ENCODE results near the gene IL12RB1. TPM values are rescaled to one million over a fixed set of nuclear protein-coding genes. Genes with fewer than 3 reads are reported as not detected.
A peak's percentile ranks its signal among the peaks of the same experiment; 100 is the strongest.
"Not testable (repeated sequence)": the region's sequence is repeated elsewhere in the genome, so short reads cannot be mapped to it uniquely, and the experiment has no call there.

IL12RB1 gene
- total RNA-seq, 2 experiments from 2014 or later, result 66.1 to 70.6 TPM

GRCh38 chr19:18097993-18098890, 11.5 kb upstream of the IL12RB1 start:
- POLR2A ChIA-PET, result interaction anchor here (1.1 to 2.3 kb wide), 5 partner anchors 11 to 53 kb away, joined by 3 to 23 read pairs (median 5); partner anchors contain the start of gene IL12RB1
- peak overlapping the region; percentile 79 for H3K4me3 Mint-ChIP-seq
- H3K36me3 Mint-ChIP-seq (ENCODE audit: low read depth), result no peaks in the 10 kb centered on the region
- peak overlapping the region; percentile 16 for H3K27ac Mint-ChIP-seq
- H3K9me3 Mint-ChIP-seq, result no peaks in the 10 kb centered on the region
- DNase-seq, result no peak
- H3K4me1 Mint-ChIP-seq, result peaks cover 35% of the 10 kb centered on the region
- CTCF ChIA-PET, result interaction anchor here (0.5 to 1.5 kb wide), 10 partner anchors 10 to 342 kb away, joined by 3 to 7 read pairs (median 4); partner anchors contain the start of genes CCDC124 and RPL18A
- H3K27me3 Mint-ChIP-seq, result peaks cover 7% of the 10 kb centered on the region

GRCh38 chr19:18097217-18097992, 10.7 kb upstream of the IL12RB1 start, which contains the start of gene MAST3:
Gene MAST3, plus strand, starts transcription at chr19:18097778. Its CDS starts 15 bp downstream, at chr19:18097793.
- peak within 1 kb of the TSS; percentile 79 for H3K4me3 Mint-ChIP-seq
- no peaks in the 10 kb centered on the region for H3K9me3 Mint-ChIP-seq
- peaks cover 7% of the 10 kb centered on the region for H3K27me3 Mint-ChIP-seq
- POLR2A ChIA-PET, result interaction anchor here (0.6 to 2.3 kb wide), 6 partner anchors 10 to 52 kb away, joined by 3 to 23 read pairs (median 5); partner anchors contain the start of gene IL12RB1
- peak within 1 kb of the TSS; percentile 16 for H3K27ac Mint-ChIP-seq
- no peaks in the 10 kb centered on the region for H3K36me3 Mint-ChIP-seq (ENCODE audit: low read depth)
- DNase-seq, result peak; percentile 96
- peaks cover 41% of the 10 kb centered on the region for H3K4me1 Mint-ChIP-seq
- CTCF ChIA-PET, result interaction anchor here (0.6 to 1.5 kb wide), 7 partner anchors 9 to 341 kb away, joined by 3 to 7 read pairs (median 5); partner anchors contain the start of genes CCDC124 and RPL18A

- H3K27me3 Mint-ChIP-seq, result peaks cover 7% of the 10 kb centered on the region
- DNase-seq, result no peak
- CTCF ChIA-PET, result no interaction called here
- POLR2A ChIA-PET, result no interaction called here
- no peak overlapping the region for H3K4me3 Mint-ChIP-seq
- no peak overlapping the region for H3K27ac Mint-ChIP-seq
- peaks cover 45% of the 10 kb centered on the region for H3K4me1 Mint-ChIP-seq
- H3K9me3 Mint-ChIP-seq, result no peaks in the 10 kb centered on the region
- H3K36me3 Mint-ChIP-seq (ENCODE audit: low read depth), result no peaks in the 10 kb centered on the region
Observed at GRCh38 chr19:18096258-18096657, 9.5 kb upstream of the IL12RB1 start.

- Mint-ChIP-seq H3K27ac (no peak overlapping the region), H3K4me3 (no peak overlapping the region), H3K4me1 (peaks cover 59% of the 10 kb centered on the region), H3K36me3 (ENCODE audit: low read depth) (no peaks in the 10 kb centered on the region), H3K27me3 (peaks cover 1% of the 10 kb centered on the region), H3K9me3 (no peaks in the 10 kb centered on the region)
- POLR2A ChIA-PET, result interaction anchor here (0.7 kb wide), 1 partner anchor 59 kb away, joined by 3 read pairs; the partner anchor contains the start of gene PIK3R2
- CTCF ChIA-PET, result interaction anchor here (1.2 kb wide), 1 partner anchor 10 kb away, joined by 3 read pairs; no protein-coding TSS in a partner anchor
- DNase-seq, result no peak
Observed at GRCh38 chr19:18093439-18094161, 6.9 kb upstream of the IL12RB1 start.

- Mint-ChIP-seq H3K4me3 (peak overlapping the region; percentile 15), H3K9me3 (no peaks in the 10 kb centered on the region), H3K4me1 (peaks cover 64% of the 10 kb centered on the region), H3K27ac (peak overlapping the region; percentile 98), H3K36me3 (ENCODE audit: low read depth) (peaks cover 4% of the 10 kb centered on the region), H3K27me3 (no peaks in the 10 kb centered on the region)
- ChIA-PET CTCF (interaction anchor here (0.7 to 2.1 kb wide), 9 partner anchors 8 to 238 kb away, joined by 3 to 24 read pairs (median 3); partner anchors contain the start of gene RPL18A), POLR2A (interaction anchor here (0.8 to 2.3 kb wide), 14 partner anchors 12 to 232 kb away, joined by 3 to 11 read pairs (median 3); partner anchors contain the start of genes CCDC124, JUND, LSM4 and RPL18A)
- peak; percentile 88 for DNase-seq
Observed at GRCh38 chr19:18091217-18091608, 4.5 kb upstream of the IL12RB1 start.

- POLR2A ChIA-PET, result interaction anchor here (0.8 to 2.3 kb wide), 15 partner anchors 12 to 232 kb away, joined by 3 to 11 read pairs (median 3); partner anchors contain the start of genes CCDC124, JUND, LSM4 and RPL18A
- peaks cover 62% of the 10 kb centered on the region for H3K4me1 Mint-ChIP-seq
- peak overlapping the region; percentile 98 for H3K27ac Mint-ChIP-seq
- H3K4me3 Mint-ChIP-seq, result peak overlapping the region; percentile 15
- H3K27me3 Mint-ChIP-seq, result no peaks in the 10 kb centered on the region
- no peak for DNase-seq
- CTCF ChIA-PET, result interaction anchor here (0.7 to 2.1 kb wide), 8 partner anchors 8 to 238 kb away, joined by 3 to 24 read pairs (median 3); partner anchors contain the start of gene RPL18A
- peaks cover 4% of the 10 kb centered on the region for H3K36me3 Mint-ChIP-seq (ENCODE audit: low read depth)
- no peaks in the 10 kb centered on the region for H3K9me3 Mint-ChIP-seq
Observed at GRCh38 chr19:18090545-18091216, 3.9 kb upstream of the IL12RB1 start.

GRCh38 chr19:18089726-18090125, 3.0 kb upstream of the IL12RB1 start:
- DNase-seq, result no peak
- peaks cover 68% of the 10 kb centered on the region for H3K4me1 Mint-ChIP-seq
- no peaks in the 10 kb centered on the region for H3K27me3 Mint-ChIP-seq
- peaks cover 4% of the 10 kb centered on the region for H3K36me3 Mint-ChIP-seq (ENCODE audit: low read depth)
- no peaks in the 10 kb centered on the region for H3K9me3 Mint-ChIP-seq
- no peak overlapping the region for H3K4me3 Mint-ChIP-seq
- ChIA-PET CTCF (no interaction called here), POLR2A (interaction anchor here (1.1 to 2.3 kb wide), 3 partner anchors 29 to 191 kb away, joined by 3 to 11 read pairs (median 5); partner anchors contain the start of gene JUND)
- peak overlapping the region; percentile 98 for H3K27ac Mint-ChIP-seq

- H3K4me1 Mint-ChIP-seq, result peaks cover 74% of the 10 kb centered on the region
- H3K27ac Mint-ChIP-seq, result peak overlapping the region; percentile 98
- ChIA-PET CTCF (interaction anchor here (0.9 kb wide), 1 partner anchor 9 kb away, joined by 5 read pairs; the partner anchor contains the start of gene MAST3), POLR2A (interaction anchor here (0.7 to 3.2 kb wide), 12 partner anchors 9 to 1013 kb away, joined by 3 to 23 read pairs (median 3); partner anchors contain the start of gene MAST3)
- H3K9me3 Mint-ChIP-seq; H3K27me3 Mint-ChIP-seq; H3K36me3 Mint-ChIP-seq (ENCODE audit: low read depth): not testable (repeated sequence)
- H3K4me3 Mint-ChIP-seq, result peak overlapping the region; percentile 5
- DNase-seq, result peak; percentile 73
Observed at GRCh38 chr19:18089096-18089541, 2.4 kb upstream of the IL12RB1 start.

GRCh38 chr19:18085702-18086457, 854 bp downstream of the IL12RB1 start:
- DNase-seq, result no peak
- ChIA-PET CTCF (interaction anchor here (1.2 to 2.0 kb wide), 5 partner anchors 25 to 67 kb away, joined by 3 to 6 read pairs (median 4); partner anchors contain the start of gene PIK3R2), POLR2A (interaction anchor here (1.1 to 3.2 kb wide), 10 partner anchors 12 to 194 kb away, joined by 3 to 23 read pairs (median 8); partner anchors contain the start of gene MAST3)
- H3K27me3 Mint-ChIP-seq, result no peaks in the 10 kb centered on the region
- H3K27ac Mint-ChIP-seq, result peak overlapping the region; percentile 98
- peaks cover 4% of the 10 kb centered on the region for H3K9me3 Mint-ChIP-seq
- peaks cover 31% of the 10 kb centered on the region for H3K36me3 Mint-ChIP-seq (ENCODE audit: low read depth)
- peaks cover 66% of the 10 kb centered on the region for H3K4me1 Mint-ChIP-seq
- peak overlapping the region; percentile 97 for H3K4me3 Mint-ChIP-seq

- no peak for DNase-seq
- H3K27me3 Mint-ChIP-seq, result no peaks in the 10 kb centered on the region
- H3K36me3 Mint-ChIP-seq (ENCODE audit: low read depth), result peaks cover 45% of the 10 kb centered on the region
- POLR2A ChIA-PET, result no interaction called here
- peaks cover 4% of the 10 kb centered on the region for H3K9me3 Mint-ChIP-seq
- CTCF ChIA-PET, result no interaction called here
- H3K4me3 Mint-ChIP-seq, result peak overlapping the region; percentile 97
- peaks cover 54% of the 10 kb centered on the region for H3K4me1 Mint-ChIP-seq
- no peak overlapping the region for H3K27ac Mint-ChIP-seq
Observed at GRCh38 chr19:18083929-18084684, 2.6 kb downstream of the IL12RB1 start.

Data from activated CD4-positive, alpha-beta memory T cell treated with anti-CD3 and anti-CD28 coated beads, Interleukin-2, amount 10 ng/mL, durations not matched to agents 7 days and 5 days (primary cell).